Type B pancreatic cell (in vitro differentiated cells): ENCODE data around the gene CDH15. TPM values are rescaled to one million over a fixed set of nuclear protein-coding genes. Genes with fewer than 3 reads are reported as not detected.

Experiments used
- DNase-seq: peaks from one replicate; pipeline ENCODE4 v3.0.0; 2021; ENCODE audit warnings: mixed read lengths; ENCODE audit not compliant: unreplicated experiment; ENCODE audit errors: extremely low spot score
- H3K27ac Mint-ChIP-seq: 2 replicates; pipeline ENCODE4 v1.8.0; 2021; ENCODE audit warnings: mild to moderate bottlenecking, mixed read lengths
- H3K27me3 Mint-ChIP-seq: 2 replicates; pipeline ENCODE4 v1.8.0; 2021; ENCODE audit warnings: mixed read lengths
- H3K36me3 Mint-ChIP-seq: 2 replicates; pipeline ENCODE4 v1.8.0; 2021; ENCODE audit warnings: mixed read lengths
- H3K4me1 Mint-ChIP-seq: one replicate; pipeline ENCODE4 v1.8.0; 2021; ENCODE audit warnings: mixed read lengths; ENCODE audit not compliant: unreplicated experiment
- H3K4me3 Mint-ChIP-seq: 2 replicates; pipeline ENCODE4 v1.8.0; 2021; ENCODE audit warnings: mild to moderate bottlenecking, mixed read lengths
- H3K9me3 Mint-ChIP-seq: 2 replicates; pipeline ENCODE4 v1.8.0; 2021; ENCODE audit warnings: mixed read lengths
- CTCF ChIP-seq: fragments of 200-600 bp; sonication (generic); conservative IDR thresholded peaks from 2 replicates; pipeline ENCODE4 v1.5.0; 2021; ENCODE audit warnings: antibody characterized with exemption, mild to moderate bottlenecking
- total RNA-seq: library from RNA; stranded (reverse); gene quantifications from 2 replicates; pipeline ENCODE4 v1.2.1, GENCODE V29; 2021; ENCODE audit warnings: low replicate concordance

CDH15 gene
- total RNA-seq, 1 donor from 2014 or later: 5.0 TPM

DNA sequence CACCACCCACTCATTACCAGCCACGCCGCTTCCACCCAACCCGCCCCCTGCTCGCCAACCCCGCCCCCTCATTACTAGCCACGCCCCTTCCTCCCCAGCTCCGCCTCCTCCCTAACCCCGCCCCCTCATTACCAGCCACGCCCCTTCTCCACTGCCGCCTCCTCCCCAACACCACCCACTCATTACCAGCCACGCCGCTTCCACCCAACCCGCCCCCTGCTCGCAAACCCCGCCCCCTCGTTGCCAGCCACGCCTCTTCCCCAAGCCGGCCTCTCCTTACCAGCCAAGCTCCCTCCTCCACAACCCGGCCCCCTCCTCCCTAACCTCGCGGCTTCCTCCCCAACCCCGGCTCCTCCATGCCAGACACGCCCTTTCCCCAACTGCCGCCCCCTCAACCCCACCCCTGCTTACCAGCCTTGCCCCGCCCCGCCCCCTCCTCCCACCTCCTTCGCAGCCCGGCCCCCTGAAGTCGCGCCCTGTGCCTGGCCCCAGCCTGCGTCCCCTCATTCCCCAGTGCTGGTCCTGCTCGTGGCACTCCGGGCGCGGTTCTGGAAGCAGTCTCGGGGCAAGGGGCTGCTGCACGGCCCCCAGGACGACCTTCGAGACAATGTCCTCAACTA, 21.5 kb downstream of the CDH15 start:
- Mint-ChIP-seq H3K4me3 (no peak overlapping the region), H3K36me3 (no peaks in the 10 kb centered on the region), H3K9me3 (no peaks in the 10 kb centered on the region), H3K27me3 (peaks cover 17% of the 10 kb centered on the region), H3K4me1 (no peaks in the 10 kb centered on the region), H3K27ac (no peak overlapping the region)
- no peak for DNase-seq
- TF ChIP-seq CTCF: no peak

- Mint-ChIP-seq H3K27me3 (peaks cover 19% of the 10 kb centered on the region), H3K4me1 (no peaks in the 10 kb centered on the region), H3K4me3 (no peak overlapping the region), H3K27ac (no peak overlapping the region), H3K36me3 (no peaks in the 10 kb centered on the region), H3K9me3 (no peaks in the 10 kb centered on the region)
- TF ChIP-seq CTCF: no peak
- no peak for DNase-seq
Observed at GRCh38 chr16:89193576-89194293, 22.2 kb downstream of the CDH15 start.

DNA sequence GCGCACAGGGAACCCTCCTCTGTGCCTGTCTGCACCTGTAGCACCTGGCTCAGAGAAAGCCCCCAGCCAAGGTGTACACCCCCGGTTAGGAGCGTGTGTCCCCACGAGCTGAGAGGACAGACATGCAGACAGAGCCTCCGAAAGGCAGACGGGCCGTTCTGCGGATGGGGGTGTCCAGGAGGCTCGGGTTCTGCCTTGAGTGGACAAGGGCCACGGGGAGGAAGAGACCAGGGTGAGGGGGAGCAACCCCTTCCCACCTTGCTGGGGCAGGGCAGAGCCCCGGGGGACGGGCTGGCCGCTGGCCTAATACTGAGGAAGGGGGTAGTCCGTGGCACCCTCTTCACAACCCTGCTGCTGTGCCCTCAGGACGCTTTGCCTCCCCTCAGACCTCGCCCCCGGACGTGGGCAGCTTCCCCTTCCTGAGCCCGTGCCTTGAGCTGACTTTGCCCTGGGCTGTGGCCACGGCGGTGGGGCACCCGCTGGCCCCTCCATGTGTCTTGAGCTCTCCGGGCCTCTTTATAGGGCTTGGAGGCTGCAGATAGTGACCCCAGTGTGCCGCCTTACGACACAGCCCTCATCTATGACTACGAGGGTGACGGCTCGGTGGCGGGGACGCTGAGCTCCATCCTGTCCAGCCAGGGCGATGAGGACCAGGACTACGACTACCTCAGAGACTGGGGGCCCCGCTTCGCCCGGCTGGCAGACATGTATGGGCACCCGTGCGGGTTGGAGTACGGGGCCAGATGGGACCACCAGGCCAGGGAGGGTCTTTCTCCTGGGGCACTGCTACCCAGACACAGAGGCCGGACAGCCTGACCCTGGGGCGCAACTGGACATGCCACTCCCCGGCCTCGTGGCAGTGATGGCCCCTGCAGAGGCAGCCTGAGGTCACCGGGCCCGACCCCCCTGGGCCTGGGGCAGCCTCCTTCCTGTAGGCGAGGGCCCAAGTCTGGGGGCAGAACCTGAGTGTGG, 23.1 kb downstream of the CDH15 start:
- Mint-ChIP-seq H3K36me3 (no peaks in the 10 kb centered on the region), H3K4me3 (no peak overlapping the region), H3K4me1 (no peaks in the 10 kb centered on the region), H3K27me3 (peaks cover 18% of the 10 kb centered on the region), H3K27ac (no peak overlapping the region), H3K9me3 (no peaks in the 10 kb centered on the region)
- no peak for DNase-seq
- TF ChIP-seq CTCF: no peak

- no peak overlapping the region for H3K27ac Mint-ChIP-seq
- no peaks in the 10 kb centered on the region for H3K9me3 Mint-ChIP-seq
- no peak for TF ChIP-seq CTCF
- H3K27me3 Mint-ChIP-seq: peaks cover 22% of the 10 kb centered on the region
- no peaks in the 10 kb centered on the region for H3K4me1 Mint-ChIP-seq
- no peak overlapping the region for H3K4me3 Mint-ChIP-seq
- H3K36me3 Mint-ChIP-seq: no peaks in the 10 kb centered on the region
- no peak for DNase-seq
Observed at GRCh38 chr16:89195521-89196171, 24.1 kb downstream of the CDH15 start.

DNA sequence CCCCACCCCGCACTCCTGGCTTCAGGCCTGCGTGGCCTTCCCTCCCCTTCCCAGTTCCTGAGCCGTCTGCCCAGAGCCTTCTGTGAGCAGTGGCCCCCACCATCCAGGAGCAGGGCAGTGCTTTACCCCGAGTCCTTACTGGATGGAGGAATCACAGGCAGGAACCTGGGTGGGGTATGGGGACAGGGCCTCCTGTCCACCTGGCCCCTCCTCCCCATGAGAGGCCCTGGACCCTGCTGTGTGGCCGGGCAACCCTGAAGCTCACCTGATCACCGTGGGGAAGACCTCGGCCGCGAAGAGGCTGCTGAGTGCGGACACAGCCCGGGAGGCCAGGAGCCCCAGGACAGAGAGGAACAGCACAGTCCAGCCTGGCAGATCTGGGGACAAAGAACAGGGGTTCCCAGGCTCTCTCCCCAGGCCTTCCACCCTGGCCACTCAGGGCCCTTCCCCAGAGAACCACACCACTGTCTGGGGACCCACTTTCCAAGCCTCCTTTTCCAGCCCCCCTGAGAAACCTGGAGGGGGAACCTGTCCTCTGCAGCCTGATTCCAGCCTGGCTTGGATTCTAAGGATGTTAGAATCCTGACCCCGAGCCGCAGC, 25.6 kb downstream of the CDH15 start:
- DNase-seq: no peak
- no peak for TF ChIP-seq CTCF
- Mint-ChIP-seq H3K36me3 (no peaks in the 10 kb centered on the region), H3K4me1 (no peaks in the 10 kb centered on the region), H3K27ac (no peak overlapping the region), H3K9me3 (no peaks in the 10 kb centered on the region), H3K27me3 (peaks cover 20% of the 10 kb centered on the region), H3K4me3 (no peak overlapping the region)
